Common myeloid progenitor, CD34-positive (primary cell): ENCODE data around the gene IGSF22.
"Not testable (repeated sequence)": the region's sequence is repeated elsewhere in the genome, so short reads cannot be mapped to it uniquely, and the experiment has no call there.

ENCODE experiments used
- CTCF ChIA-PET: fragments of 350-600 bp; sonication (Branson Sonifier 250); formaldehyde crosslinking; loops from one replicate; lab custom pipeline; 2021; ENCODE audit warnings: antibody characterized with exemption; lab: Charles Lee
- POLR2A ChIA-PET: fragments of 350-600 bp; sonication (Branson Sonifier 250); formaldehyde crosslinking; loops from one replicate; lab custom pipeline; 2021; ENCODE audit warnings: antibody characterized with exemption; lab: Charles Lee
- DNase-seq, 3 donors: peaks; one replicate each; pipeline versions ENCODE4 v3.0.0 to v3.0.0-alpha.2; 2013
- H3K27ac ChIP-seq, 2 experiments: 1 replicate in 1 of 2; 2 replicates in 1 of 2; pipeline ENCODE4 v1.7.0; 2013; ENCODE audit warnings: inconsistent platforms in 2 of 2, low read length in 2 of 2, mild to moderate bottlenecking in 2 of 2, low read depth in 1 of 2, moderate library complexity in 1 of 2; ENCODE audit not compliant: severe bottlenecking in 2 of 2, insufficient read depth in 1 of 2, poor library complexity in 1 of 2
- H3K27me3 ChIP-seq, 5 experiments: replicated peaks in 2 of 5; 1 replicate in 3 of 5; 2 replicates in 2 of 5; pipeline versions ENCODE4 v1.6.1 to v1.7.0; 2013; ENCODE audit warnings: low read length in 4 of 5, mild to moderate bottlenecking in 2 of 5, moderate library complexity in 2 of 5, inconsistent platforms in 1 of 5; ENCODE audit not compliant: insufficient read depth in 5 of 5, control insufficient read depth in 4 of 5
- H3K36me3 ChIP-seq, 4 experiments: 1 replicate in 2 of 4; 2 replicates in 2 of 4; pipeline versions ENCODE4 v1.6.1 to v1.7.0; 2013; ENCODE audit warnings: low read length in 3 of 4, control low read depth in 1 of 4, mild to moderate bottlenecking in 1 of 4; ENCODE audit not compliant: control insufficient read depth in 4 of 4, insufficient read depth in 4 of 4
- H3K4me1 ChIP-seq, 4 experiments: 1 replicate in 3 of 4; 2 replicates in 1 of 4; pipeline versions ENCODE4 v1.6.1 to v1.7.1; 2013; ENCODE audit warnings: low read length in 3 of 4, mild to moderate bottlenecking in 3 of 4, control low read depth in 1 of 4, inconsistent platforms in 1 of 4, moderate library complexity in 1 of 4; ENCODE audit not compliant: control insufficient read depth in 4 of 4, insufficient read depth in 4 of 4; ENCODE audit errors: control extremely low read depth in 1 of 4
- H3K4me3 ChIP-seq, 7 experiments: 1 replicate in 4 of 7; 2 replicates in 3 of 7; pipeline versions ENCODE4 v1.5.1 to v1.7.0; 2013; ENCODE audit warnings: mild to moderate bottlenecking in 7 of 7, low read length in 6 of 7, moderate library complexity in 6 of 7, inconsistent platforms in 2 of 7, low read depth in 2 of 7, control low read depth in 1 of 7; ENCODE audit not compliant: insufficient read depth in 4 of 7, control insufficient read depth in 1 of 7; ENCODE audit errors: extremely low read depth in 1 of 7
- H3K9me3 ChIP-seq, 5 experiments: 1 replicate in 4 of 5; 2 replicates in 1 of 5; pipeline versions ENCODE4 v1.6.1 to v1.7.1; 2013; ENCODE audit warnings: low read length in 4 of 5, mild to moderate bottlenecking in 2 of 5, inconsistent platforms in 1 of 5, low read depth in 1 of 5, moderate library complexity in 1 of 5; ENCODE audit not compliant: control insufficient read depth in 4 of 5, insufficient read depth in 2 of 5; ENCODE audit errors: control extremely low read depth in 1 of 5
- WGBS: methylation state at CpG from one replicate; pipeline ENCODE4 v1.1.5; 2013; ENCODE audit not compliant: insufficient coverage; 5-methylcytosine and 5-hydroxymethylcytosine counted together

IGSF22 gene

GRCh38 chr11:18684267-18684666 lies 41.7 kb downstream of the IGSF22 start:
- ChIA-PET CTCF (interaction anchor here (1.1 to 1.2 kb wide), 2 partner anchors 11 to 25 kb away, joined by 3 to 4 read pairs; no protein-coding TSS in a partner anchor), POLR2A (no interaction called here)
- no peaks in the 10 kb centered on the region for H3K36me3 ChIP-seq
- DNase-seq = no peak
- no peak overlapping the region for H3K27ac ChIP-seq
- 100% methylated on average over 1 of the region's 1 CpG for WGBS
- H3K9me3 ChIP-seq = no peaks in the 10 kb centered on the region
- H3K27me3 ChIP-seq = peaks cover 0 to 3% (median 0%) of the 10 kb centered on the region in 5 experiments
- no peaks in the 10 kb centered on the region for H3K4me1 ChIP-seq
- no peak overlapping the region for H3K4me3 ChIP-seq

GRCh38 chr11:18682466-18682865 lies 43.5 kb downstream of the IGSF22 start:
- Histone ChIP-seq H3K4me1 (no peaks in the 10 kb centered on the region), H3K4me3 (no peak overlapping the region), H3K27me3 (peaks cover 0 to 3% (median 0%) of the 10 kb centered on the region in 5 experiments), H3K9me3 (no peaks in the 10 kb centered on the region), H3K36me3 (no peaks in the 10 kb centered on the region), H3K27ac (no peak overlapping the region)
- ChIA-PET POLR2A (no interaction called here), CTCF (no interaction called here)
- DNase-seq = no peak
- no CpG with 5 or more reads among the region's 3 CpGs for whole genome bisulfite sequencing

DNA sequence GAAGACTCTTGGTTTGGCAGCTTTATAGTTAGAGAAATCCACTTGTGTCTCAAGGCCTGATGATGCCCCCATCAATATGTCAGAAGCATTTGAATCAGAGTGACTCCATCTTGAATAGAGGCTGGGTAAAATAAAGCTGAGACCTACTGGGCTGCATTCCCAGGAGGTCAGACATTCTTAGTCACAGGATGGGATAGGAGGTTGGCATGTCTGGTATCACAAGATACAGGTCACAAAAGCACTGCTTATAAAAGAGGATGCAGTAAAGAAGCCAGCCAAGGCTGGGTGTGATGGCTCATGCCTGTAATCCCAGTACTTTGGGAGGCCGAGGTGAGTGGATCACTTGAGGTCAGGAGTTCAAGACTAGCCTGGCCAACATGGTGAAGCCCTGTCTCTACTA lies 44.0 kb downstream of the IGSF22 start:
- H3K4me3 ChIP-seq, H3K36me3 ChIP-seq, POLR2A ChIA-PET, H3K27me3 ChIP-seq, H3K4me1 ChIP-seq, H3K27ac ChIP-seq, H3K9me3 ChIP-seq, DNase-seq, CTCF ChIA-PET: not testable (repeated sequence)
- 100% methylated on average over 1 of the region's 1 CpG for WGBS

GRCh38 chr11:18677560-18677959 lies 48.4 kb downstream of the IGSF22 start:
- H3K36me3 ChIP-seq = no peaks in the 10 kb centered on the region
- H3K9me3 ChIP-seq = no peaks in the 10 kb centered on the region
- H3K4me1 ChIP-seq = no peaks in the 10 kb centered on the region
- ChIA-PET POLR2A (no interaction called here), CTCF (interaction anchor here (1.4 kb wide), 1 partner anchor 136 kb away, joined by 3 read pairs; no protein-coding TSS in a partner anchor)
- WGBS = 100% methylated on average over 1 of the region's 3 CpGs
- H3K27ac ChIP-seq = no peak overlapping the region
- H3K27me3 ChIP-seq = no peaks in the 10 kb centered on the region
- no peak for DNase-seq
- no peak overlapping the region for H3K4me3 ChIP-seq

DNA sequence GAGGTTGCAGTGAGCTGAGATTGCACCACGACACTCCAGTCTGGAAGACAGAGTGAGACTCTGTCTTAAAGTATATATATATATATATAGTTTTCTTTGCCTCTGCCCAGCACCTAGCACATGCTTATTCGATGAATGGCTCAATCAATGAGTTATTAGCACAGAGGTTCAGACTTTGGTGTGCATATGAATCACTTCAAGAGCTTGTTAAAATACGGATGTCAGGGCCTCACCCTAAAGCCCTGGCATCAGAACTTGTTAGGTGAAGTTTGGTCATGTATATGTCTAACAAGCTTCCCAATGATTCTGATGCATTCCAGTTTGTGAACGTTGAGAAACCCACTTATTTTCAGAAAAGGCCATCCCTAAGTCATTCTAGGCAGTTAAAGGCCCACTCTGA lies 49.2 kb downstream of the IGSF22 start:
- Histone ChIP-seq H3K27ac (no peak overlapping the region), H3K4me1 (peaks cover 0 to 1% (median 0%) of the 10 kb centered on the region in 4 experiments), H3K27me3 (no peaks in the 10 kb centered on the region), H3K9me3 (no peaks in the 10 kb centered on the region), H3K4me3 (no peak overlapping the region), H3K36me3 (no peaks in the 10 kb centered on the region)
- no peak for DNase-seq
- WGBS = 100% methylated on average over 2 of the region's 4 CpGs
- CTCF ChIA-PET = interaction anchor here (1.4 kb wide), 1 partner anchor 135 kb away, joined by 3 read pairs; no protein-coding TSS in a partner anchor
- POLR2A ChIA-PET = interaction anchor here (0.6 kb wide), 1 partner anchor 12 kb away, joined by 3 read pairs; no protein-coding TSS in a partner anchor

- POLR2A ChIA-PET = interaction anchor here (0.6 kb wide), 1 partner anchor 23 kb away, joined by 3 read pairs; no protein-coding TSS in a partner anchor
- CTCF ChIA-PET, H3K4me3 ChIP-seq, H3K27ac ChIP-seq, H3K36me3 ChIP-seq, H3K9me3 ChIP-seq, H3K27me3 ChIP-seq: not testable (repeated sequence)
- H3K4me1 ChIP-seq = peaks cover 0 to 12% (median 2%) of the 10 kb centered on the region in 4 experiments
- WGBS = 0% methylated on average over 3 of the region's 7 CpGs
- peak; percentile 36 to 80 (median 69) for DNase-seq
Measured at GRCh38 chr11:18672209-18672608, 53.8 kb downstream of the IGSF22 start.

DNA sequence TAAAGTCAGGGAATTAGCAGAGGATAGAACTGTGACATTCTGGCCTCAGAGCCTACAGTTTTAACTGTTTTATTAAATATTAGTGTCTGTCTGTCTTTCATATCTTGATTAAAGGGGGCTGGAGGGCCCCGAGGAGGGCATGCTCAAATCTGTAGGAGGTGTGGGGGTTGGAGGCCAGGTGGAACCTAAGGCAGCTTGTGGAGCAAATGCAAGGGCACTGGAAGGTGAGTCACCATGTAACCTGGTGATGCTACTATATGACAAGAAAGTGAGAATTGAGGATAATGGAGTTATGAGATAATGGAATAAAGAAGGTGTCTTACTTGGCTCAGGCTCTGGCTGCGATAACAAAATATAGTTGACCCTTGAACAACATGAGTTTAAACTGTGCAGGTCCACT lies 54.7 kb downstream of the IGSF22 start:
- peaks cover 0 to 5% (median 2%) of the 10 kb centered on the region in 5 experiments for H3K27me3 ChIP-seq
- POLR2A ChIA-PET = no interaction called here
- DNase-seq = no peak
- H3K27ac ChIP-seq = no peak overlapping the region
- H3K36me3 ChIP-seq = no peaks in the 10 kb centered on the region
- 100% methylated on average over 1 of the region's 2 CpGs for WGBS
- H3K9me3 ChIP-seq = no peaks in the 10 kb centered on the region
- CTCF ChIA-PET = no interaction called here
- H3K4me1 ChIP-seq = peaks cover 0 to 12% (median 4%) of the 10 kb centered on the region in 4 experiments
- H3K4me3 ChIP-seq = no peak overlapping the region
